GM23338 (cell line): ENCODE measurements around the gene BCAS3. TPM values are rescaled to one million over a fixed set of nuclear protein-coding genes. Genes with fewer than 3 reads are reported as not detected.

Experiments
- ATAC-seq: fragments of 200-7000 bp; cut with Tn5 transposase; 3 replicates; pipeline ENCODE4 v1.9.1; 2020
- DNase-seq: peaks from one replicate; pipeline ENCODE4 v3.0.0-alpha.2; 2015; ENCODE audit warnings: low spot score
- H2AFZ ChIP-seq: fragments of 200-600 bp; sonication (generic); 2 replicates; pipeline ENCODE4 v1.8.0; 2016; ENCODE audit warnings: antibody characterized with exemption, mild to moderate bottlenecking, moderate library complexity
- H3F3A ChIP-seq: fragments of 200-600 bp; sonication (generic); replicated peaks from 2 replicates; pipeline ENCODE4 v1.8.0; 2017; ENCODE audit warnings: antibody characterized with exemption, mixed run types, low read depth
- H3K27ac ChIP-seq: fragments of 200-600 bp; sonication (generic); 2 replicates; pipeline ENCODE4 v1.6.1; 2016; ENCODE audit warnings: low read depth
- H3K27me3 ChIP-seq: fragments of 200-600 bp; sonication (generic); 2 replicates; pipeline ENCODE4 v1.8.0; 2016; ENCODE audit warnings: mild to moderate bottlenecking, mixed run types, moderate library complexity; ENCODE audit not compliant: insufficient read depth
- H3K36me3 ChIP-seq: fragments of 200-600 bp; sonication (generic); 2 replicates; pipeline ENCODE4 v1.8.0; 2016; ENCODE audit warnings: mild to moderate bottlenecking; ENCODE audit not compliant: insufficient read depth
- H3K4me1 ChIP-seq: fragments of 200-600 bp; sonication (generic); 2 replicates; pipeline ENCODE4 v1.8.0; 2016; ENCODE audit warnings: mild to moderate bottlenecking, moderate library complexity; ENCODE audit not compliant: insufficient read depth
- H3K4me2 ChIP-seq: fragments of 200-600 bp; sonication (generic); 2 replicates; pipeline ENCODE4 v1.7.1; 2017; ENCODE audit warnings: mixed run types
- H3K4me3 ChIP-seq: fragments of 200-600 bp; sonication (generic); 2 replicates; pipeline ENCODE4 v1.6.1; 2016; ENCODE audit warnings: mixed run types
- H3K79me2 ChIP-seq: fragments of 200-600 bp; sonication (generic); replicated peaks from 2 replicates; pipeline ENCODE4 v1.8.0; 2017; ENCODE audit warnings: mild to moderate bottlenecking; ENCODE audit not compliant: insufficient read depth
- H3K9me2 ChIP-seq: fragments of 200-600 bp; sonication (generic); 2 replicates; pipeline ENCODE4 v1.8.0; 2017; ENCODE audit not compliant: insufficient read depth
- H4K20me1 ChIP-seq: fragments of 200-600 bp; sonication (generic); replicated peaks from 2 replicates; pipeline ENCODE4 v1.8.0; 2017; ENCODE audit warnings: mild to moderate bottlenecking; ENCODE audit not compliant: insufficient read depth
- H3K27ac Mint-ChIP-seq: 2 replicates; pipeline ENCODE4 v1.8.0; 2020; ENCODE audit warnings: inconsistent platforms, mild to moderate bottlenecking, moderate library complexity, mixed read lengths
- H3K27me3 Mint-ChIP-seq: 3 replicates; pipeline ENCODE4 v1.8.0; 2022; ENCODE audit warnings: low read depth, mild to moderate bottlenecking, moderate library complexity, mixed read lengths, inconsistent platforms; ENCODE audit not compliant: insufficient read depth, poor library complexity
- H3K36me3 Mint-ChIP-seq: 3 replicates; pipeline ENCODE4 v1.8.0; 2021; ENCODE audit warnings: low read depth, mild to moderate bottlenecking, inconsistent platforms, moderate library complexity, mixed read lengths
- H3K4me1 Mint-ChIP-seq: 3 replicates; pipeline ENCODE4 v1.8.0; 2020; ENCODE audit warnings: mild to moderate bottlenecking, inconsistent platforms, mixed read lengths
- H3K4me3 Mint-ChIP-seq: 3 replicates; pipeline ENCODE4 v1.8.0; 2021; ENCODE audit warnings: moderate library complexity, mild to moderate bottlenecking, inconsistent platforms, mixed read lengths
- H3K9me3 Mint-ChIP-seq: 3 replicates; pipeline ENCODE4 v1.8.0; 2020; ENCODE audit warnings: moderate library complexity, mild to moderate bottlenecking, inconsistent platforms, mixed read lengths
- CTCF ChIP-seq, 2 experiments: fragments of 200-600 bp in 1 of 2; sonication (generic) in 1 of 2; conservative IDR thresholded peaks; 2 replicates each; pipeline versions ENCODE4 v1.5.1 to v1.6.1; 2016 to 2017; ENCODE audit warnings: antibody characterized with exemption in 2 of 2, low read depth in 2 of 2, mild to moderate bottlenecking in 2 of 2, moderate library complexity in 1 of 2
- EZH2 ChIP-seq: fragments of 200-600 bp; sonication (generic); IDR thresholded peaks from one replicate; pipeline ENCODE4 v1.8.0; 2017; ENCODE audit warnings: antibody characterized with exemption, mild to moderate bottlenecking, low read depth; ENCODE audit not compliant: unreplicated experiment
- EZH2phosphoT487 ChIP-seq: fragments of 200-600 bp; sonication (generic); IDR thresholded peaks from one replicate; pipeline ENCODE4 v1.8.1; 2018; ENCODE audit warnings: antibody characterized with exemption; ENCODE audit not compliant: unreplicated experiment
- POLR2AphosphoS5 ChIP-seq: IDR thresholded peaks from 2 replicates; pipeline ENCODE4 v1.6.1; 2016; ENCODE audit warnings: antibody characterized with exemption, low read depth
- REST ChIP-seq: IDR thresholded peaks from one replicate; pipeline ENCODE4 v1.6.1; 2018; ENCODE audit warnings: antibody characterized with exemption; ENCODE audit not compliant: unreplicated experiment
- STAT1 ChIP-seq: IDR thresholded peaks from one replicate; pipeline ENCODE4 v1.6.1; 2016; ENCODE audit warnings: antibody characterized with exemption; ENCODE audit not compliant: unreplicated experiment
- ZNF114 ChIP-seq: fragments of 250-450 bp; sonication (Bioruptor Pico); IDR thresholded peaks from 2 replicates; pipeline ENCODE4 v1.5.0; 2020; ENCODE audit warnings: mild to moderate bottlenecking, moderate library complexity
- ZNF331 ChIP-seq: fragments of 250-450 bp; sonication (Bioruptor Pico); IDR thresholded peaks from 2 replicates; pipeline ENCODE4 v1.5.0; 2020; ENCODE audit warnings: low read depth, mild to moderate bottlenecking, moderate library complexity
- ZNF462 ChIP-seq: fragments of 250-450 bp; sonication (Bioruptor Pico); IDR thresholded peaks from 2 replicates; pipeline ENCODE4 v1.5.0; 2020; ENCODE audit warnings: mild to moderate bottlenecking, moderate library complexity
- polyA plus RNA-seq: library from polyadenylated mRNA; unstranded; fragments of >200 nt; fragmentation: Nextera tagmentation; extraction: Ambion mirVana; gene quantifications from 2 replicates; pipeline ENCODE4 v1.2.1, GENCODE V29; 2016
- total RNA-seq: library from RNA; depleted of rRNA; stranded (reverse); fragments of >200 nt; shearing (Covaris generic); gene quantifications from 2 replicates; pipeline ENCODE4 v1.2.3, GENCODE V29; 2014

Gene BCAS3
- total and polyA plus RNA-seq, 2 experiments from 2014 or later, result 8.2 to 28.0 TPM

- no peak overlapping the region for H2AFZ ChIP-seq
- Mint-ChIP-seq H3K9me3 (peaks cover 3% of the 10 kb centered on the region; the same call in 2 of the 3 replicates), H3K36me3 (no peaks in the 10 kb centered on the region), H3K27ac (no peak overlapping the region), H3K4me3 (no peak overlapping the region), H3K4me1 (peaks cover 4% of the 10 kb centered on the region; the same call in 1 of the 3 replicates), H3K27me3 (no peaks in the 10 kb centered on the region)
- TF ChIP-seq ZNF462 (CRISPR knock-in tag), result no peak
- no peak for TF ChIP-seq EZH2
- TF ChIP-seq STAT1, result no peak
- no peak for TF ChIP-seq REST
- TF ChIP-seq POLR2AphosphoS5, result no peak
- no peak for TF ChIP-seq EZH2phosphoT487
- TF ChIP-seq CTCF (conservative IDR thresholded peaks at IDR 0.05; ENCODE audit: low read depth in 2 of 2), result no peak
- TF ChIP-seq ZNF114 (CRISPR knock-in tag), result no peak
- no peak for TF ChIP-seq ZNF331 (CRISPR knock-in tag)
- no peaks in the 10 kb centered on the region for H3F3A ChIP-seq
- no peak overlapping the region for H3K4me2 ChIP-seq
- no peaks in the 10 kb centered on the region for H3K27me3 ChIP-seq
- DNase-seq, result no peak
- peaks cover 7% of the 10 kb centered on the region for H3K4me1 ChIP-seq
- ATAC-seq, result no peak
- no peaks in the 10 kb centered on the region for H3K36me3 ChIP-seq
- no peaks in the 10 kb centered on the region for H3K79me2 ChIP-seq
- H3K9me2 ChIP-seq, result no peaks in the 10 kb centered on the region
- no peaks in the 10 kb centered on the region for H4K20me1 ChIP-seq
- no peak overlapping the region for H3K27ac ChIP-seq
- H3K4me3 ChIP-seq, result no peak overlapping the region
These were observed 293.1 kb downstream of the BCAS3 start for GRCh38 chr17:60970741-60971140.
